GM18870 (cell line): ENCODE results near the gene MGAM2.

Source experiments
- ATAC-seq: cut with Tn5 transposase; IDR thresholded peaks from one replicate; pipeline ENCODE4 v1.9.1; 2021; ENCODE audit warnings: moderate library complexity; ENCODE audit not compliant: unreplicated experiment

The MGAM2 gene

DNA sequence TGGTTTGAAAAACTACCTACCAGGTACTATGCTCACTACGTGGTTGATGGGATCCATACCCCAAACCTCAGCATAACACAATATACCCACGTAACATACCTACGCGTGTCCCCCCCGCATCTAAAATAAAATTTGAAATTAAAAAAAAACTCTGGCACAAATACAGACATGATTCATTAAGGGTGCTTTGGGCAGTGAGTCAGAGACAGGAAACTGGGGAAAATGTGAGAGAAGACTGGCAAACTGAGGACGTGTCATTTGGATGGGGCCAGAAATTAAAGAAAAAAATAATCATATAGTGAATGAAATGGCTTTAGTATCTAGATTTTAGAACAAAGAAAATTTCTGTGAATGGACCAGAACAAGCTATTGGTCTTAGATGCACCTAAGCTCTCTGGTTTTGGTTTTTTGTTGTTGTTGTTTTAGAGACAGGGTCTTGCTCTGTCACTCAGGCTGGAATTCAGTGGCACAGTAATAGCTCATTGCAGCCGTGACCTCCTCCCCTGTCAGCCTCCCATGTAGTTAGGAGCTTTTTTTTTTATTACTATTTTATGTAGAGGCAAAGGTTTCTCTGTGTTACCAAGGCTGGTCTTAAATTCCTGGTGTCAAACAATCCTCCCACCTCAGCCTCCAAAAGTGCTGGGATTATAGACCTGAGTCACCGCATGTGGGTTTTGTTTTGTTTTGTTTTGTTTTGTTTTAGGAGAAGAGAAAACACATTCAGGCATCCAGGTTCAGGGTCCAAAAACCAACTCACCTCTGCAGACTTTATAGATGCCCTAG is 152.3 kb downstream of the MGAM2 start:
- ATAC-seq = no peak
